MV-4-11 (cell line): ENCODE results near the gene TGDS.
A peak's percentile ranks its signal among the peaks of the same experiment; 100 is the strongest.
"Not testable (repeated sequence)": the region's sequence is repeated elsewhere in the genome, so short reads cannot be mapped to it uniquely, and the experiment has no call there.

Source experiments
- DNase-seq: peaks from one replicate; lab custom pipeline; 2025; lab: John Stamatoyannopoulos, UW

TGDS gene

GRCh38 chr13:94549232-94550061 lies 46.5 kb downstream of the TGDS start:
- DNase-seq = peak; percentile 95

- no peak for DNase-seq
These were observed 47.1 kb downstream of the TGDS start for GRCh38 chr13:94548821-94549231.

DNA sequence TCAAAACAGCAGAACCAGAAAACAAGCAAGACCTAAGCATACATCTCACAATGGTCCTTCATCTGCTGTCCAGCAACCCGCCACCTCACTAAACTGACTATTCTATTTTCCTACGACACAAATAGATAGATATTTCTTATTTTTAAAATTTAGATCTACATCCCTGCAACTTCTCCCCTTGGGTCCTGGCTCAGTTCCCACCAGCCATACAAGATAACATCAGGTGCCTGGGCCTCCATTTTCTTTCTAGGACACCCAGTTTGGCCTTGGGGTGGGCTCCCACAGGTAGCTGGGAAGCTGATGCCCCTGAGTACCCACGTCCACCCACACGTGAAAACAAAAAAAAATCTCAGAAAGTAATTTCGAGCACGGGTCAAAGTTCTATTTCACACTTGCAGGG lies 47.6 kb downstream of the TGDS start:
- no peak for DNase-seq

GRCh38 chr13:94546061-94546839 lies 49.7 kb downstream of the TGDS start:
- no peak for DNase-seq

DNA sequence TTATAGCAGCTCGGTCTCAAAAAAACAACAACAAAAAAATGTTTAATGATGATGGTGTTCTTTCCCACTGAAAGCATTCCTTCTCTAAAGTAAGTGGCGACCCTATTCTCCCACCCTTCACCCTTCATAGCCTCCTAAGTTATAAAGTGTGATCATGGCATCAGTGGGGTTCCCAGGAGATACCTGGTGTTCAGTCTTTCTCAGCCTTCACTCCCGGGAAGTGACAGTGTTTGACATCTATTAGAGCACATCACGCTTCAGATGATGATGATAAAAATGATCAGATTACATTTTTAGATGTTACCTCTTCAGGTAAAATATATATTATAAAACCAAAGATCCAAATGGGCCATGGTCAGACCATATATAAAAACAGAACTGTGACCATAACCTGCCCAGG lies 51.0 kb downstream of the TGDS start:
- DNase-seq = no peak

DNA sequence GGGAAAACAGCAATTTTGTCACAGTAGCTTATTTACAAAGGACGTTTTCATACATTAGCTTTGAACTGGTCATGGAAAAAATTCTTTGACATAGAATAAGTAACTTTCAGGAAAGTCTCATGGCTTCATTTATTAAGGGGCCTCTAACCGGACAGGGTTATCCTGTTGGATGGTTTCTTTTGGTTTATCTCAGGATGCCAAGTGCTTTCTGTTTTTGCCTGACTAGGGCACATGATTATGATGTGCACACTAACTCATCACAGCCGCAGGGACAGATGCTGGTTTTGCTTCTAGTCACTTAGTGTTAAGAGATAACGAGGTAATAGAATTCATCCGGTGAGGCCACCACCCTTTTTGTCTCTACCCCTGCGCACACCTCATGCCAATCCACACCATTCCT lies 53.0 kb downstream of the TGDS start:
- no peak for DNase-seq

- DNase-seq = no peak
These were observed 58.0 kb downstream of the TGDS start for GRCh38 chr13:94537740-94538630.

- DNase-seq = no peak
These were observed 60.2 kb downstream of the TGDS start for GRCh38 chr13:94535775-94536174.

GRCh38 chr13:94535231-94535630 lies 60.7 kb downstream of the TGDS start:
- no peak for DNase-seq

GRCh38 chr13:94534166-94534565 lies 61.8 kb downstream of the TGDS start:
- DNase-seq = no peak

GRCh38 chr13:94532278-94532677 lies 63.7 kb downstream of the TGDS start:
- DNase-seq = not testable (repeated sequence)

DNA sequence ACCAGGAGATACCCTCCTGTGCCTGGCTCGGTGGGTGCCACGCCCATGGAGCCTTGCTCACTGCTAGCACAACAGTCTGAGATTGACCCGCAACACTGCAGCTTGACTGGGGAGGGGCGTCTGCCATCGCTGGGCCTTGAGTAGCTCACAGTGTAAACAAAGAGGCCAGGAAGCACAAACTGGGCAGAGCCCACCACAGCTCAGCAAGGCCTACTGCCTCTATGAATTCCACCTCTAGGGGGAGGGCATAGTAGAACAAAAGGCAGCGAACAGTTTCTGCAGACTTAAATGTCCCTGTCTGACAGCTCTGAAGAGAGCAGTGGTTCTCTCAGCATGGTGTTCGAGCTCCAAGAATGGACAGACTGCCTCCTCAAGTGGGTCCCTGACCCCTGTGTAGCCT lies 69.0 kb downstream of the TGDS start:
- DNase-seq = not testable (repeated sequence)

GRCh38 chr13:94525781-94526180 lies 70.2 kb downstream of the TGDS start:
- DNase-seq = no peak

- no peak for DNase-seq
These were observed 71.5 kb downstream of the TGDS start for GRCh38 chr13:94524407-94524806.
